Vagina (tissue), 2 donors: ENCODE measurements around the gene ALG2.

Source experiments
- CTCF ChIP-seq, 3 experiments: fragments of 450-650 bp in 2 of 3; fragments of 200-600 bp in 1 of 3; sonication (generic) in 1 of 3; IDR thresholded peaks; one replicate each; pipeline ENCODE4 v1.5.1; 2017 to 2019; ENCODE audit warnings: antibody characterized with exemption in 3 of 3, mild to moderate bottlenecking in 2 of 3, moderate library complexity in 2 of 3
- POLR2AphosphoS5 ChIP-seq, 2 donors: sonication (generic); formaldehyde crosslinking; IDR thresholded peaks; one replicate each; pipeline ENCODE4 v1.9.0; 2017; ENCODE audit warnings: antibody characterized with exemption in 2 of 2, mild to moderate bottlenecking in 2 of 2, low read depth in 1 of 2; ENCODE audit not compliant: insufficient read depth in 1 of 2

- TF ChIP-seq CTCF (IDR thresholded peaks at IDR 0.05), result no peak
- no peak for TF ChIP-seq POLR2AphosphoS5 (IDR thresholded peaks at IDR 0.05; ENCODE audit: insufficient read depth in 1 of 2, low read depth in 1 of 2)
Observed at GRCh38 chr9:99264070-99264680, 42.4 kb upstream of the ALG2 start.
